Activated naive CD4-positive, alpha-beta T cell treated with anti-CD3 and anti-CD28 coated beads, Interleukin-2, amount 50 U/mL, for 16 hours (primary cell): ENCODE results near the gene QRFP.

Experiments used
- DNase-seq: peaks from one replicate; pipeline ENCODE4 v3.0.0-alpha.2; 2020

QRFP gene

DNA sequence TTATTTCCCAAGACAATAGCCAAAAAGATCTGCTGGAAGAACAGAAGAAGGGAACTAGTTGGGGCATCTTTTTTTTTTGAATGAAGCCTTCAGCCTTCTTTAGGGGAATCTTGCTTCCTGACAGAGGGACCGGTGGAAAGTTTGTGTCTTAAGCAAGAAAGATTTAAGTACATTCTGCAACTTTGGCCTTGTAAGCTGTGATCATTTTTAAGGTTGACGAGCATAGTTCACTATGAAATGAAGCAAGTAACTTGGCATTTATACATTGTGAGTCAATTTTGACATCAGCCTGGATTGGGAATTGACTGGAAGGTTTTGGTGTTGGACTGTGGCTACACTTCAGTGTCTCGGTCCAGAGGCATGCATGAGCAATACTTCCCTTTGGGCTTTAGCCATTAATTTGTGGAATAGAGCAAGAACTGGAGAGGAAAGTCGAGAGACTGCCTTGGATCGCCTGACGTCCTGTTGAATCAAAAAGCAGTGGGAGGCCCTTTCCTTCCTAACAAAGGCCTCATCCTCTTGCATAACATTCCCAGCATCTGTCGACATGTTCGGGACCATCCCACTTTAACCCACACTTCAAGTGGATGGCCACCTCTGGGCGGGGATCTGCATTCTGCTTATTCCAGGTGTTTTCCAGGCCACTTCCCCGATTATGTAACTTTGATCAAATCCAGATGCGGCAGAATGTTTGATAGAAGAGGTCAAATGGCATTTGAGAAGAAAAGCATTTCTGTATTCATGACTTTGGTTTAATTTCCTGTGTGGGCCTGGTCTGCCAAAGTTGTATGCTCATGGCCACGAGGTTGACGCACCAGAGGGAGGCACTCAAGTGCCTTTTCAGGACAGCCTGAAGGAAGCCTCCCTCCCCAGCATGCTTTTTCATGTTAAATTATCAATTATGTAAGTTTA is 49.0 kb downstream of the QRFP start:
- DNase-seq = no peak

GRCh38 chr9:130846487-130847305 is 49.9 kb downstream of the QRFP start:
- no peak for DNase-seq

- DNase-seq = no peak
Measured at GRCh38 chr9:130845901-130846481, 50.6 kb downstream of the QRFP start.

- no peak for DNase-seq
Measured at GRCh38 chr9:130845254-130845653, 51.4 kb downstream of the QRFP start.

DNA sequence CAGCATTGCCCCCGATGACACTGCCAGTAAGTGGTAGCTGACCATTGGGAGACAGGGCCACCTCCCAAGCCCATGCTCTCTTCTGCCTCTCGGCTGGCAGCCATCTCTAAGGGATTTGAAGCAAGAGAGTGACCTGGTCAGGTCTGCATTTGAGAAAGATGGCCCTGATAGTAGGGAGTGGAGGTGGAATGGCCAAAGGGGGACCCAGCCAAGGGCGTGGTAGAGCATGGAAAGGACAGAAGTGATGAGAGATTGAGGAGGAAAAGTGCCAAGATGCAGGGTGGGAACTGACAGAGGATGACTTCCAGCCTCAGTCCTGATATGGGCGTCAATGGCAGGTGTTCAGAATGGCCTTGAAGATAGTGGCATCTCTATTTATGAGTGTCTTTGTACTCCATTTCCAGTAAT is 52.6 kb downstream of the QRFP start:
- DNase-seq = no peak

DNA sequence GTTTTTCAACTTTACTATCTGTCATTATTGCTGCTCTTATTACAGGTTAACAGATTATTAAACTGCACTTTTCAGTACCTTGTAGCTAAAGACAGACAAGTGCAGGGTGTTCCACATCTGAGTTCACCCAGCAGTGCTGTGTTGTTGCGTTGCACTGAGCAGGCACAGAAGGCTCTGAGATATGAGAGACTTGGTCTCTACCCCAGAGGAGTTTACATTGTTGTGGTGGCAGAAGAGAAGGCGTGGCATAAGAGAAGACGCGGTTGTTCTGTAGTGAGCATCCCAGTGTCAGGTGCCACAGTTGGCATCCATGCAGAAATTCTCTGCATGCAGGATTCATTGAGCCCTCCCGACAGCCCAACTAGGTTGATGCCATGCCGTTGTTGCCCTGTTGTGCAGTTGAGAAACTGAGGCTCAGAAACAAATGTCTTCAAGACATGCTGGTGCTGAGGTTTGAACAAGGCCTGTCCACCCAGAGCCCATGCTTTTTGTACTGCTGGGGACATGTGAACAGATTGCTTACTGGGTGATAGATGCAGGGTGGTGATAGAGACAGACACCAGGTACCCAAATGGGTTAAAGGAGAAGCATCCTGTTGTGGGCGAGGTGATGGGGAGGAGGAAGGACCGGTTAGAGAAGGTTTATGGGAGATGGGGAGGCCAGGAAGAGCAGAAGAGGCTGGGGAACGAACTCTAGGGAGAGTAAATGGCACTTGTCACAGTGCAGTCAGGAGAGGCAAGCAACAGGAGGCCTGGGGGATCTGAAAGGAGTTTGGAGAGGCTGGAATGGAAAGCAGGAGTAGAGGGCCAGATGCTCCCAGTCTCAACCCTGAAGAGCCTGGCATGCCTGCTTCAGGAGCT is 53.3 kb downstream of the QRFP start:
- DNase-seq = no peak
